ENCODE results near the gene CDH12.
A peak's percentile ranks its signal among the peaks of the same experiment; 100 is the strongest.
"Not testable (repeated sequence)": the region's sequence is repeated elsewhere in the genome, so short reads cannot be mapped to it uniquely, and the experiment has no call there.

CDH12 gene

DNA sequence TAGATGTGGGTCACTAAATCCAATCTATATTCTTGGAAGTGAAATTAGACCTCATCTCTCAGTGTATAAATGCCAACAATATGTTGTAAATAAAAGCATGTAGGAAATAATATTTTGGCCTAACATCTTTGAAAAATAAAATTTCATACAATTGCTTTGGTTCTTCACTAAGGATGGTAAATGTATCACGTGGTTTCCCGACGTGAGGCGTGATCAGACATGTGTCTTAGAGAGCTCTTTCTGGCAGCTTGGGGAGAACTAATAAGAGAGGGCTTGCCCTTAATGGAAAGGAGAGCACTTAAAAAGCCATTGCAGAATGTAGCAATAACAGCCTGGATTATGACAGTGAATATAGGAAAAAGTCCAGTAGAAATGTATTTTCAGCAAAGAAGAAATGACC, 602.6 kb downstream of the CDH12 start:
- DNase-seq, result peak in 2 of 3 experiments; percentile 20 to 75

DNA sequence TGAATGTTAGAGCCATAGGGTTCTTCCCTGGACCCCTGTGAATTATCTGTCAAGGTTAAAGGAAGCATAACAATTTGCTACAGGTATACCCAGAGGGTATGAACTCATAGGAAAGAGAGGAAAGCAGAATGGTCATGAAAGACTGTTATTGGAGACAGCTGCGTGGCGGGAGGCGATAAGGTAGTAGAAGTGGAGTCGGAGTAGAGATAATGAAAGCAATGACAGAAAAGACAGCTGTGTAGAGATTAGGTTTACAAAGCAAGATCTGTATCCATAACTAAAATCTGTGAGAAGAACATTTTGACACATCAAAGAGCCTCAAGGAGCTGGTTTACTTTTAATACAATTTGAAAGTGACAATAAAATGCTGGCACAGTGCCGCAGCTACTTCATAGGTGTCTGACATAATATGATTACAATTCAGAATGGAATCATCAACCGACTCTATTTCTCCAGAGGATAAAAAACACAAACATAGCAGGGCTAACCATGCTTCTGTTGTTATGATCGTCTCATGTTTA, 603.9 kb downstream of the CDH12 start:
- DNase-seq, result peak in 1 of 3 experiments; percentile 24

DNA sequence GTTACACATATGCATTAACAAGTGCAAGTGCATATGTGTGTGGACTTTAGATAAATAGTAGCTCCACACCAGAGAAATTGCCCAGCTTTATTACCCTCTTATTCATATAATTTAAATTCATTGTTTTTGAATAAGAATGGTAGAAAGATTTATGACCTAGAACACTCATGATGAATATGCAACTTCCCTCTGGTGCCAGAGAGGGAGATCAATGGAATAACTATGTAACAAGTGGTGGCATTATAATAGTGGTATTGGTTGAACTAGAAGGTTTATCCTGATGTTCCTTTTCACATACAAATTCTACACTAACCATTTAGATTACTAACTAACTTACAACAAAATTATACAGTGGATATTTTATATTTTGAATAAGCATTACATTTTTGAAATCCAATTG, 607.4 kb downstream of the CDH12 start:
- peak in 1 of 3 experiments; percentile 47 for DNase-seq

DNA sequence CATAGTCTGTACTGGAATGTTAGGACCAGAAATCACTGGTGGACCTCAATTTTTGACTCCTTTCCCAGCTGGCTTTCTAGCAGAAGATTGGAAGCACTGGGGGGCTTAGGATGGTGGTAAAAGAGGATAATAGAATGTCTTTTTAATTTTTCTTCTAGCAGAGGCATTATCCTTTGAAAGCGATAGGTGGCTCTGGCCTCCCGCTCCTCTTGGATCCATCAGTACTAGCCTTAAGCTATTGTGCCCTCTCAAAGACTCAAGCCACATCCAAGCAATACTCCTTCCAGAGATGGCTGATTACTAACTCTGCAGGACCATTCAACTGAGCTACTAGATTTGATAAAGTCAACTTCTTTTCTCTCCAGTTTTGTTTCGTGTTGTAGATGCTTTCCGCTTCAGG, 610.6 kb downstream of the CDH12 start:
- DNase-seq, result no peak

DNA sequence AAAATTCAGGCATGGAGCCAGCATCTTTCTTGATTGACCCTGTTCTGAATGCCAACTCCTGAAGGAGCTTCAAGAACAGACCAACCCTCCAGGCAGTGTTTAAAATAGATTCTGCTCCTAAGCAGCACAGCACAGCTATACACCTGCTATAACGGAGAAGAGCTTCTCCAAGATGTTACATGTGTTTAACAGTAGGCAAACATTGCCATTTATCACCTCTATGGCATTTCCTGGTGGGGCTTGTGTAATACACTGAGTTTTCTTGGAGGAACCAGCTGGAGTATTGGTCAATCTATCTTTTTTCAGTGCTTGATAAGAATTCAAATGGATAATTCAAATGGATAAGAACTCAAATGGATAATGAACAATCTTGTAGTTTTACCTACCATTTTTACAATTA, 615.1 kb downstream of the CDH12 start:
- DNase-seq, result no peak

DNA sequence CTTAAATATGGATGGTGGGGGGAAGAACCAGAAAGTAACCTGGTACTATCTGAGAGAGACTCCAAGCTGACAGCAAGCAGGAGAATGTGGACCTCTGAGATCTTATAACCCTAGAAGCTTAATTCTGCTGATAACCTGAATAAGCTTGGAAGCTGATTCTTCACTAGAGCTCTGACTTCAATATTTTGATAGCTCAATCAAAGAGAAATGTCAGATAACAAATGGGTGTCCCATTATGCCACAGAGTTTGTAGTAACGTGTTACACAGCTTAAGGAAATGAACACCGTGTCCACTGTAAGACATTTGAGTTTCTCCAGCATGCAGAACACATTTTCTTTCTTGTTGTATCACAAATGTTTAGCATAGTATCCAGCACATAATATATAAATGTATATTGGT, 626.7 kb downstream of the CDH12 start:
- DNase-seq, result no peak

DNA sequence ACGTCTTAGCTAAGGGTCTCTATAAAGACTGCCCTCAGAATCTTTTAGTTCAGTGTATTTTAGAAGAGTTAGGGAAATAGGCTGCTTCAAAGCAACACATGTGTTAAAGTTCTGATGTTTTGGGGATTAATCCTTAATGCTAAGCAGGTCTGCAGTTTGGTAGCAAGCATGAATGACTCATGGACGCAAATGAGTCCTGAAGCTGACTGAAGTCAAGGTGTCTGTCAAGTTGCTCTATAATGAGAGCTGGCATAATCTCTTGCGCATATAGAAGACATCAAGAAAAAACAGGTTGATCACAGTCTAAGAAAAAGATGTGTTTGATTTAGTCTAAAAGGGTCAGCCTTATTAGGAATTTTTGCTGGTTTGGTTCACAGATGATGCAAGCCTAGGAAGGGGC, 630.1 kb downstream of the CDH12 start:
- DNase-seq, result no peak

DNA sequence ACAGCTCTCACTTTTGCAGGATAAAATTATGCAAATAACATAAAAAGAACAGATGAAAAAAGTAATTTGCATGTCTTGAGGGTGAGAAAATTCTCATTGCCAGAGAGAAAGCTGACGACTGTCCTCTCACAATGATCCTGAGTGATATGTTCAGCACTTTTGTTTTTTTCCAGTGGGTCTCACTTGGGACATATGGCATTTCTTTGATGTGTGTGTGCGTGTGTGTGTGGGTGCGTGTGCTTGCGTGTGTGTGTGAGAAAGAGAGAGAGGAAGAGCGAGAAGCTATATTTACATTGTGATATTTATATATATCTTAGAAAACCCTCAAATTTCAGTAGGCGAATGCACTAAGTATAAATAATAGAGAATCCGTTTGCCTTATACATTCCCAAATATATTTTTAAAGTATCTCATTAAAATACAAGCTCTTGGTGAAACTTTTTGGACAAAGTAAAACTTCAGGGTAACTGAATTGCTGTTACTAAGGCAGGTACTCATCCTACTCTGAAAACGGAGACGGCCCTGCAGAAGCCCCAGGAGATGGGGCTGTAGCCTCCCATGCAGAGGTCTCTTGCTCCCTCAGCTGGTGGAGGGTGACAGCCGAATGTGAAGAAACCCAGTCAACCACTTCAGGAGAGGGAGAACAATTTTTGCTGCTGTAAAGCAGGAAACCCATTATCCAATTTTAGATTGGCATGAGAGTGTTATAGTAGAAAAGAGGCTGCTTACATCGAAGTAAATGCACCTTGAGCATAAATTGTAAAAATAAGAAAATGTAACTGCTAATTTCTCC, 639.2 kb downstream of the CDH12 start:
- DNase-seq, result peak in 2 of 3 experiments; percentile 25 to 35

DNA sequence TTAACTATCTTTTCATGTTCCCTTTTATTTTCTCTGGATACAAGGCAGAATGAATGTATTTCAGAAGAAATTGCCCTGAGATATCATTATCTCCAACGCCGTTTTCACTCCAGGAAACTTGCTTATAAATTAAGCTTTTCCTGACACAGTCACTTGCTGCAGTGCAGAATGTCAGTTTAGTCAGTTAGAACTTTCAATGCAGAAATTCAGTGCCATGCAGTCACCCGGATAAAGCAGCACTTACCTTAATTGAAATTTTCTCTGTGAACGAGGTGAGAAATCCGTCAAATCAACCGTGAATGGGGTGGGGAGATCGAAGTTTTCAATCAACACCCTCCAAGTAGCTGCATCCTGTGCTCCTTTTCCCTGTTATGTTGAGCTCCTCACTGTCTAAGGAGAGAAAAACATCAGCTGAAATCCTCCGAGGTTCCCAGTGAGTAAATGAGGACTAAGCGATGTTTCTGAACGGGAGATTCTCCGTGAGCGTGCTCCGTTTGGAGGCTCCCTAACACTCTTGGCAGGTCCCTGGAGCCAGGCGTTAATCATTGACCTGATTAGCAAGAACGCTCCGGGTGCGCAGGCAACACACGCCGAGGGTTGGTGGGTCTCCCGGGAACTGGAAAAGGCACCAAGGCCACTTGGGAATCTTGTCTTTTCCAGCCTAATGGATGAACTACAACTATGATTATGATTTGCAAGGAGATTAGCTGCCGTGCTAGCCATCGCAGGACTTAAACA, 640.7 kb downstream of the CDH12 start:
- peak in 1 of 3 experiments; percentile 27 for DNase-seq

DNA sequence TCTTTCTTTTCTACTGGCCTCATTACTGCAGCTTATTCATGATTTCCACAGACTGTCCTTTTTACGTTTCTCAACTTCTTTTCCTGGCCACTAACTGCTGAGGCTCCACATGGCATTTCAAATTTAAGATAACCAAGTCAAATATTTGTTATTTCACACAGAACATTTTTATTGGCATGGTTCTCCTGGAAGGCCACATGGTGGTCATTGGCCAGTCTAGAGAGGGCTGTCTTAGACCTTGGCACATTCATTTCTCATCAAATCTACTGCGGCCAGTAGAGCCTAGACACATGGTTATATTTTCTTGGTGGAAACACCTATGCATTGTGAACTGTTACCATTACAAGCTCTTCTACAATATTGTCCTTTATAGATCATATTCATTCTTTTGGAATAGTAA, 644.7 kb downstream of the CDH12 start:
- not testable (repeated sequence) for DNase-seq

DNA sequence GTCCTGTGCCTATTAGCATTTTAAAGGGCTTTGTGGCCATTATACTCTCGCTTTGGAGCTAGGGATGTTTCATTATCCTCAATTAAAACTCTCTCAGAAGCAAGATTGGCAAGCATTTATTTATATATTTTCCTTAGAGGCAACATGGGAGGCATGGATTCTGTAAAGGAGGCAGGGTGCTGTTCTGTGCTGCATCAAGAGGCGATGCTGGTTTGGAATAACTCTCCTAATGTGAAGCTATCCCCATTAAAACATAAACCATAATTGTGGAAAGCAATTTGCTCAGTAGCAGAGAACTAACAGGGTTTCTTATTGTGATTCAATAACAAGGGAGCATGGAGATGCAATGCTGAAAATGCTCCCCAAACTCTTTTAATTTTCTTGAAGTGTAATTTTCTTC, 664.5 kb downstream of the CDH12 start:
- not testable (repeated sequence) for DNase-seq

DNA sequence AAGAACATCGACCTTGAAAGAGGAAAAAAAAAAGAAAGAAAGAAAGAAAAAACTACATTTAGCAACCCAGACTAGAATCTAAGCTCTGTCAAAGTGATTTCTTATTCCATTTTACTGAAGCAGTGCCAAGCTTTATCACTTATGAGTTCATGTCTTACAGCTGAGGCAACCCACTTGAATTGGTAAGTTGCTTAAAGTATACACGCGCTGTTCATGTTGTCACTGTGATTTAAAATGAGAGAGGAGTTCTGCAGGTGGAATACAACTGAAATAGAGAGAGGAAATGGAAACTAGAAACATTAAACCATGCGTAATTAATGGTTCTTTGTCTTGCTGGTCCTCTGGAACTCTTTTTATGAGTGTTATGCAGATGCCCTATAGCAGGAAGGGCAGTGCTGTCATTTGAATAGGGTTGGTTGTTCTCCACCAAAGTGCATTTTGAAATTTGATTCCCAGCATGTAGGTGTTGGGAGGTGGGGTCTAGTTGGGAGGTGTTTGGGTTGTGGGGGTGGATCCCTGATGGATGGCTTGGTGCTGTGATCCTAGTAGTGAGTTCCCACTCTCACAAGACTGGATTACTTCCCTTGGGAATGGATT, 665.4 kb downstream of the CDH12 start:
- DNase-seq, result peak in 2 of 3 experiments; percentile 33 to 59

DNA sequence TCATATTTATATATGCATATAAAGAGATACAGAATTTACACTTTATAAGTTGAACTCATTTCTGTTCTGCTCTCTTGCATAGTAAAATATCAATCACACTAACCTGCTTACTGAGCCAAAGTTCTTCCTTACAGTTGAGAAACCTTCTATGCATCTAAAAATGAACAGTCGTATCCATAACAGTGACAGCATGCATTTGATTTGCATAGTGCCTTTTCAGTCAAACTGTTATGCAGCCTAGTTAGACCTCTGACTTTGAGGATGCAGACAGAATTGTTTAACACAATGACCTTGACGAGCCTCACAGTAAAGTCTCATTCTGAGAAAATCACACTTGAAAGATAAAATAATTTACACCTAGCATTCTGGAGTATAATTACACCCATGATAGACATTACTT, 683.9 kb downstream of the CDH12 start:
- not testable (repeated sequence) for DNase-seq

DNA sequence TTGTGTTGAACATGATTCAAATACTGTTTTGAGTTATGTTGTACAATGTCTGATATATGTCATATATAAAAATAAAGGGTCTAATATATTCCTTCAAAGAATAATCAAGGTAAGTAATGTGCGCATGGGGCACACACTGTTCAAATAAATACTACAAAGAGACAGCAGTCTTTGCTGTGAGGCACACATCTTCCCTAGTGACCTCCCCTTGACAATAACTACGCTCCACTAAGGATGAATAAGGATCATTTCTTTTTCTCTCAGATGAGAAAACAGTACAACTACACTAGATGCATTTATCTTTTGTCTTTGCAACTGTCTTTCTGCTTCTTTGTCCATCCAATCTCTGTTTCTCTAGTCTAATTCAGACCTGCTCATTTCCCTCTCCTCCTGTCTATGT, 684.4 kb downstream of the CDH12 start:
- not testable (repeated sequence) for DNase-seq

DNA sequence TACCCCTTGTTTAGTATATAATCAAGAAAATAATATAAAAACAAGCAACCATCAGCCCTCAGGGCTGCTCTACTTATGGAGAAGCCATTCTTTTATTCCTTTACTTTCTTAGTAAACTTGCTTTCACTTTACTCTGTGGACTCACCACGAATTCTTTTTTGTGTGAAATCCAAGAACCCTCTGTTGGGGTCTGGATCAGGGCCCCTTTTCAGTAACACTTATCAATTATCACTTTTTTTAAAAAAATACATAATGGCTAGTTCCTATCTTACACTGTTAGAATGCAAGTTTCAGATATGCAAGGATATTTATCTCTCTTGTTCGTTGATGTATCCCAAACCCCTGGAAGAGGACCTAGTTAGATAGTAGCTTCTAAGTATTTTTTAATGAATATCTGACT, 687.2 kb downstream of the CDH12 start:
- DNase-seq, result not testable (repeated sequence)

DNA sequence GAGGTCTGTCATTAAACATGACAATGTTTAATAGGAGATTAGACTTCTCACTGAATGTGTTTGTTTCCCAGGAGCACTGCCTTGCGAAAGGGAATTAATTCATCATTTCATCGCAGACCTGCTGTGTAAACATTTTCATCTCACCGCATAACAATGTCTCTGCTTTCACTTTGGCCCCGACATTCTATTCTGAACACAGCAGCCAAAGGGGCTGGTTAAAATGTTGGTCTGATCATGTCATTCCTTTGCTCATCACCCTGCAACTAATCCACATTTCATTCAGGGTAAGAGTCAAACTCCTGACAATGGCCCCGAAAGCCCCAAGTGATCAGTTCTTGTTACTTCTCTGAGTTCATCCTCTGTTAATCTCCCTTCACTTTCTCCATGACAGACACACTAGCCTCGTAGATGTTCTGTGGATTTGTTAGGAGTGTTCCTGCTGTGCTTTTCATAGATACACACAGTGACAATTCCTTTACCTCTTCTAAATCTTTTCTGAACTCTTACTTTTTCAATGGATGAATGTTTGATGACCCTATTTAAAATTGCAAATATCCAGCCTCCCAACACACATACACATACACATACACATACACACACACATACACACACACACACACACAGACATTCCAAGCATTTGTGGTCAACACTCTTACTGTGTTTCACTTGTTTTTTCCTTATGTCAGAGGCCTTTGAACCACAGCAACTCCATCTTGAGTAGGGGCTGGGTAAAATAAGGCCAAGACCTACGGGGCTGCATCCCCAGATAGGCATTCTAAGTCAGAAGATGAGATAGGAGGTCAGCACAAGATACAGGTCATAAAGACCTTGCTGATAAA, 688.0 kb downstream of the CDH12 start:
- peak in 2 of 3 experiments; percentile 29 to 61 for DNase-seq

DNA sequence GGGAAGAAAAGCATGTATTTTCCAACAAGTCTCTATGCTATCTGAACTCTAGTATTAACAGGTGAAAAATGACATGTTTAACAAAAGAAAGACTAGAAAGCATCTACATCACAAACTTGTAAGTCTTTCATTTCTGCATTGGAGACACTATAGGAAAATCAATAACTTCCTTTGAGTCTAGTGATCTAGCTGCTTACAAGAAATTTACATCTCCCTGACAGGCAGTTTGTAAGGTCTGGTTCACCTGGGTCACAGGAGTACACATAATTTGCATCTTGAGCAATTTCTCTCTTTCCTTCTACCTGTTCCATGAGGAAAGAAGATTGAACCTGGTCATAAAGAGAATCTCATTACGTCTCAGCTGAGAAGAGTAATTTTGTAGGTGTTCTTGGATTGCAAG, 696.2 kb downstream of the CDH12 start:
- not testable (repeated sequence) for DNase-seq

DNA sequence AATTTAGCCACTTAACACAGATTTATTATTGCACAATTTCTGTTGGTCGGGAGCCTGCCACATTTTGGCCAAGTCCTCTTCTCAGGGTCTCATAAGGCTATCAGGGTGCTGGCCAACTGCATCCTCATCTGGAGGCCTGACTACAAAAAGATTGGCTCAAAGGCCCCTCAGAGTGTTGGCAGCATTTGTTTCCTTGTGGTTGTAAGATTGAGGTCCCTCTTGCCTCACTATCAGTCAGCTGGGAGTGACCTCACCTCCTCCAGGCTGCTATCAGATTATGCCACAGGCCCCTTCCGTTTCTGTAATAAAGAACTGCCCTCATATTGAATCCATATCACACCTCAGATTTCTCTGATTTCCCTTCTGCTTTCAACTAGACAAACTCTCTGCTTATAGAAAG, 698.4 kb downstream of the CDH12 start:
- not testable (repeated sequence) for DNase-seq

DNA sequence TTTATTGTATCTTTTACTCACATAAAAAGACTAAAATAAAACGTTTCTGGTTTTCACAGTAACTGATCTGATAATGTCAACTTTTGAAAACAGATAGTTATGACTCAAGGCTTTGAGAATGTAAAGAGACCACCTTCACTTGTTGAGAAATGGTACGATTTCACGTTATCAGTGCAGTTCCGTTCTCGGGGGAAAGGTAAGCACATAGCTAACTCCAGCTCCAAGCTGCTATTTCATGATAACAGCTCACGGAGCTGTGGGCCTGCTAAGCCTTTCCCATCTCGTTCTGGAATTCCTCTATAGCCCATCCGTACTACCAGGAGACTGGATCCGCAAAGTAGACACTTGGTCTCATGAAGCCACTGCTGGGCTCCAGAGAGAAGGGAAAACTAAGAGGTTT, 701.3 kb downstream of the CDH12 start:
- DNase-seq, result not testable (repeated sequence)

DNA sequence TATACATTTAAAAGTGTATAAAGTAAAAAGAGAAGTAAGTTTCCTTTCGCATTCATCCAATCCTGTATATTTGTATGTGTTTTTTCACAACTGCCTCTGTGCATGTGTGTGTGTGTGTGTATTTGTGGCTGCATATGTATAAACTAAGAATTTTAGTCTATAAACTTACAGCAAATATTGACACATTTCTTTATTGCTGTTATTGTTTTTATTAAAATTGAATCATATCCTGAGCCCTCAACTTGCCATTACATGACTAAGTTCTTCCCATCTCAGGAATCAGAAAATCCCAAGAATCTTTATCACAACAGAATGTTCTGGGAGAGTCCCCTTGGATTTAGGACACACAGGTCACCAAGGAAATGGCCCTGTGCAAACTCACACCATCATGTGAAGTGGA, 712.7 kb downstream of the CDH12 start:
- not testable (repeated sequence) for DNase-seq

DNA sequence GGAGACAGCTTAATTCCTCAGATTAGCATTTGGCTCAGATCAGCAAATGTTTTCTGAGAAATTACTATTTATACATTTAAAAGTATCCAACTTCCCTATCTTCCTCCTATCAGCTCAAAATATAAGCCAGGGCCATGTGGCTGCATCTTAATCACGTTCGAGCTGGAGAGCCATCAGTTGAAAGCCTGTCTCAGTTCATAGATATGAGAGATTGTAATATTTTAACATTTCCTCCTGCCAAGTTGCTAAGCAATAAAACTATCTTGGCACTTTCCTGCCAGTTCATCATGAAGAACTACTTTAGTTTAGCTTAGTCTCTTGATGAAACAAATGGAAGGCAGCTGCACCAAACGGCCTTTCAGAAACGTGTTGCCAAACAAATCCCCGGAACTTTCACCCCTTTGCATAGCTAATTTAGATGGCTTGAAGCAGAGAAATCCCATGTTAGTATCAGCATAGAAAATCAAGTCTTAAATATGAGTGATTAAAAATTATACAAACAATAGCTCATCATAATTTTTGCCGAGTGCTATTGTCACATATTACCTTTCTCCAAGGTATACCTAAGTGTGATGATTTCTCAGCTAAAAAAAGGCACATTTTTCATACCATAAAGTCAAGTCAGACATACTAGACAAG, 713.4 kb downstream of the CDH12 start:
- not testable (repeated sequence) for DNase-seq

DNA sequence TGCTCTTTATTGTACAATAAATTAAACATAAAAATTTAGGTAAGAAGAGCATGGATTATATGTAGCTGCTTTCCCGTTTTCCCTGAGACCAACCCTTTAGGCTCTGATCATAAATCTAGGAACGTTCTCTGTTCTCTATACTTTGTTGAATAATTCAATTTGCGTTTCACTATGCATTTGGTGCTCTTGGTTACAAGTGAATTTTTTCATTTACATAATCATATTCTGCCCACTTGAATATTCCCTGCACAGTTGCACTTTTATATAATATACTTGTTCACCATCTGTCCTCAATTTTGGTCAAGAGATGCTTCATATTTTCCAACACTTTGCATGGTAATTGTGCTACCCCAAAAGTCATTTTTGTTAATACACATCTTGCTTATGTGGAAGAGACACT, 741.8 kb downstream of the CDH12 start:
- no peak for DNase-seq

Measured in NCI-H1417 (cell line).